CD14-positive monocyte (primary cell): ENCODE results near the gene SAMD14. TPM values are rescaled to one million over a fixed set of nuclear protein-coding genes. Genes with fewer than 3 reads are reported as not detected.

Source experiments
- DNase-seq, 3 donors: peaks; one replicate each; pipeline ENCODE4 v3.0.0-alpha.2; 2011 to 2022
- H2AFZ ChIP-seq: 2 replicates; pipeline ENCODE4 v1.6.0; 2012; ENCODE audit warnings: mild to moderate bottlenecking, low read depth, low read length, inconsistent platforms; ENCODE audit not compliant: insufficient read depth, poor library complexity, severe bottlenecking
- H3K27ac ChIP-seq, 2 donors: 1 replicate in 1 of 2; 2 replicates in 1 of 2; pipeline ENCODE4 v1.5.1; 2012 to 2013; ENCODE audit warnings: low read length in 2 of 2, control low read depth in 1 of 2, inconsistent platforms in 1 of 2, low read depth in 1 of 2, mild to moderate bottlenecking in 1 of 2
- H3K27me3 ChIP-seq, 2 donors: one replicate each; pipeline versions ENCODE4 v1.6.0 to v1.6.1; 2011 to 2013; ENCODE audit warnings: low read length in 2 of 2; ENCODE audit not compliant: control insufficient read depth in 2 of 2, insufficient read depth in 2 of 2
- H3K36me3 ChIP-seq, 2 donors: replicated peaks in 1 of 2; 1 replicate in 1 of 2; 2 replicates in 1 of 2; pipeline versions ENCODE4 v1.5.1 to v1.6.1; 2012 to 2013; ENCODE audit warnings: low read length in 2 of 2, control low read depth in 1 of 2, inconsistent platforms in 1 of 2, mild to moderate bottlenecking in 1 of 2; ENCODE audit not compliant: insufficient read depth in 2 of 2, control insufficient read depth in 1 of 2
- H3K4me1 ChIP-seq, 2 donors: 1 replicate in 1 of 2; 2 replicates in 1 of 2; pipeline versions ENCODE4 v1.5.1 to v1.6.1; 2012 to 2013; ENCODE audit warnings: low read length in 2 of 2, control low read depth in 1 of 2, inconsistent platforms in 1 of 2, mild to moderate bottlenecking in 1 of 2, moderate library complexity in 1 of 2; ENCODE audit not compliant: insufficient read depth in 2 of 2, control insufficient read depth in 1 of 2
- H3K4me2 ChIP-seq: replicated peaks from 2 replicates; pipeline ENCODE3; 2012; ENCODE audit warnings: low read length, moderate library complexity, mild to moderate bottlenecking; ENCODE audit not compliant: poor library complexity, severe bottlenecking; ENCODE audit errors: extremely low read depth
- H3K4me3 ChIP-seq, 3 experiments: fragments of 200-600 bp in 1 of 3; sonication (generic) in 1 of 3; replicated peaks in 1 of 3; 1 replicate in 2 of 3; 2 replicates in 1 of 3; pipeline ENCODE4 v1.5.1; 2011 to 2013; ENCODE audit warnings: low read length in 3 of 3, mild to moderate bottlenecking in 3 of 3, control low read depth in 2 of 3, low read depth in 2 of 3, inconsistent platforms in 1 of 3, moderate library complexity in 1 of 3
- H3K79me2 ChIP-seq: 2 replicates; pipeline ENCODE4 v1.6.0; 2012; ENCODE audit warnings: mild to moderate bottlenecking, control low read depth, inconsistent platforms, low read length, moderate library complexity; ENCODE audit not compliant: insufficient read depth
- H3K9ac ChIP-seq: 2 replicates; pipeline ENCODE4 v1.6.0; 2017; ENCODE audit warnings: low read length, mild to moderate bottlenecking; ENCODE audit not compliant: insufficient read depth, poor library complexity, severe bottlenecking
- H3K9me3 ChIP-seq, 2 donors: replicated peaks in 1 of 2; 1 replicate in 1 of 2; 2 replicates in 1 of 2; pipeline versions ENCODE4 v1.5.1 to v1.6.1; 2012 to 2013; ENCODE audit warnings: low read length in 2 of 2, control low read depth in 1 of 2; ENCODE audit not compliant: control insufficient read depth in 1 of 2, insufficient read depth in 1 of 2
- H4K20me1 ChIP-seq: 2 replicates; pipeline ENCODE4 v1.6.0; 2012; ENCODE audit warnings: mild to moderate bottlenecking, low read length, control low read depth, moderate library complexity; ENCODE audit not compliant: insufficient read depth
- H3K27ac Mint-ChIP-seq, 7 donors: one replicate each; pipeline ENCODE4 v1.8.0; 2020; ENCODE audit warnings: mild to moderate bottlenecking in 7 of 7, mixed read lengths in 7 of 7, moderate library complexity in 6 of 7, inconsistent platforms in 2 of 7
- H3K27me3 Mint-ChIP-seq, 3 donors: one replicate each; pipeline ENCODE4 v1.8.0; 2021 to 2022; ENCODE audit warnings: low read depth in 3 of 3, mild to moderate bottlenecking in 3 of 3, mixed read lengths in 3 of 3, moderate library complexity in 3 of 3, inconsistent platforms in 1 of 3
- H3K36me3 Mint-ChIP-seq, 2 donors: one replicate each; pipeline ENCODE4 v1.8.0; 2020; ENCODE audit warnings: mixed read lengths in 2 of 2, inconsistent platforms in 1 of 2, mild to moderate bottlenecking in 1 of 2
- H3K4me1 Mint-ChIP-seq: one replicate; pipeline ENCODE4 v1.8.0; 2020; ENCODE audit warnings: mild to moderate bottlenecking, mixed read lengths
- H3K4me3 Mint-ChIP-seq, 2 donors: one replicate each; pipeline ENCODE4 v1.8.0; 2020; ENCODE audit warnings: mild to moderate bottlenecking in 2 of 2, mixed read lengths in 2 of 2, moderate library complexity in 1 of 2
- H3K9me3 Mint-ChIP-seq, 7 donors: one replicate each; pipeline ENCODE4 v1.8.0; 2020 to 2022; ENCODE audit warnings: mixed read lengths in 7 of 7, mild to moderate bottlenecking in 6 of 7, moderate library complexity in 6 of 7, inconsistent platforms in 2 of 7
- WGBS: methylation state at CpG from one replicate; pipeline ENCODE4 v1.1.5; 2013; ENCODE audit warnings: missing lambda C conversion rate; ENCODE audit not compliant: insufficient coverage; 5-methylcytosine and 5-hydroxymethylcytosine counted together
- intact Hi-C, 2 donors: fragments of 100-400 bp; cut with micrococcal nuclease; formaldehyde crosslinking; loops; one replicate each; pipeline versions ENCODE4 v1.15.0 to v1.15.1; 2023
- polyA plus RNA-seq, 3 donors: library from polyadenylated mRNA; depleted of rRNA in 1 of 3; unstranded in 2 of 3; stranded (reverse) in 1 of 3; fragments of 300-500 nt in 2 of 3; fragments of >200 nt in 1 of 3; fragmentation: Illumina TruSeq in 2 of 3; gene quantifications; 1 replicate in 2 of 3; 2 replicates in 1 of 3; pipeline ENCODE4 v1.2.3, GENCODE V29; 2012 to 2021
- TF ChIP-seq, protein P1 (sequence below): fragments of 200-600 bp; IDR thresholded peaks from one replicate; pipeline ENCODE4 v1.8.0; 2022; ENCODE audit warnings: antibody characterized with exemption, mild to moderate bottlenecking

The SAMD14 gene
- polyA plus RNA-seq, 3 donors: 0.09 TPM; not detected in 2

DNA sequence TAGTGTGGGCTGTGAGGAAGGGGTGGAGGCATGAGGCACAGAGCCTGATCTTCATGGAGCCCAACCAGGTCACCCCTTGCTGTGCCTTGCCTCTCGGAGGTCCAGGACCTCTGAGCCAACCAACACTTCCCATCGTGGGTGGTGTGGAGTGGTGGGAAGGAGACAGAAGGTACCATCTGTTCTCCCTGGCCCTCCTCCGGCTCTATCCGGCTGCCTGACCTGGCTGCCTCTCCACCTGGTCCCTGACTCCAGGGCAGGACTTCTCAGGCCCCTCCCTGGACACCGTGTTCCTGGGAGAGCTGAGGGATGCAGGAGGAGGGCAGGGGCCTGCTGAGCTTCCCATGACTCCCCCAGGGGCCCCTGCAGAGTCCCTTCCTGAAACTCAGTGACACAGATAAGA lies 31.0 kb downstream of the SAMD14 start:
- Histone ChIP-seq H3K9ac (no peak overlapping the region), H2AFZ (no peak overlapping the region), H3K79me2 (peaks cover 7% of the 10 kb centered on the region), H3K27ac (no peak overlapping the region), H3K4me2 (no peak overlapping the region), H3K4me1 (peaks cover 16 to 22% of the 10 kb centered on the region in 2 donors), H4K20me1 (no peaks in the 10 kb centered on the region), H3K9me3 (no peaks in the 10 kb centered on the region), H3K27me3 (no peaks in the 10 kb centered on the region), H3K4me3 (no peak overlapping the region), H3K36me3 (peaks cover 15 to 18% of the 10 kb centered on the region in 2 donors)
- H3K27ac Mint-ChIP-seq: no peak overlapping the region
- intact Hi-C loops: no loop called here
- H3K4me3 Mint-ChIP-seq: no peak overlapping the region
- DNase-seq: no peak
- TF ChIP-seq, protein P1, sequence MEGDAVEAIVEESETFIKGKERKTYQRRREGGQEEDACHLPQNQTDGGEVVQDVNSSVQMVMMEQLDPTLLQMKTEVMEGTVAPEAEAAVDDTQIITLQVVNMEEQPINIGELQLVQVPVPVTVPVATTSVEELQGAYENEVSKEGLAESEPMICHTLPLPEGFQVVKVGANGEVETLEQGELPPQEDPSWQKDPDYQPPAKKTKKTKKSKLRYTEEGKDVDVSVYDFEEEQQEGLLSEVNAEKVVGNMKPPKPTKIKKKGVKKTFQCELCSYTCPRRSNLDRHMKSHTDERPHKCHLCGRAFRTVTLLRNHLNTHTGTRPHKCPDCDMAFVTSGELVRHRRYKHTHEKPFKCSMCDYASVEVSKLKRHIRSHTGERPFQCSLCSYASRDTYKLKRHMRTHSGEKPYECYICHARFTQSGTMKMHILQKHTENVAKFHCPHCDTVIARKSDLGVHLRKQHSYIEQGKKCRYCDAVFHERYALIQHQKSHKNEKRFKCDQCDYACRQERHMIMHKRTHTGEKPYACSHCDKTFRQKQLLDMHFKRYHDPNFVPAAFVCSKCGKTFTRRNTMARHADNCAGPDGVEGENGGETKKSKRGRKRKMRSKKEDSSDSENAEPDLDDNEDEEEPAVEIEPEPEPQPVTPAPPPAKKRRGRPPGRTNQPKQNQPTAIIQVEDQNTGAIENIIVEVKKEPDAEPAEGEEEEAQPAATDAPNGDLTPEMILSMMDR: no peak
- H3K36me3 Mint-ChIP-seq: peaks cover 27 to 47% of the 10 kb centered on the region in 2 donors
- WGBS: 86% methylated on average over 1 of the region's 5 CpGs
- H3K27me3 Mint-ChIP-seq: peaks cover 1 to 3% (median 1%) of the 10 kb centered on the region in 3 donors
- H3K4me1 Mint-ChIP-seq: peaks cover 24% of the 10 kb centered on the region
- no peaks in the 10 kb centered on the region for H3K9me3 Mint-ChIP-seq

GRCh38 chr17:50098583-50098982 lies 31.4 kb downstream of the SAMD14 start:
- H3K27ac ChIP-seq: no peak overlapping the region
- Mint-ChIP-seq H3K4me1 (peaks cover 24% of the 10 kb centered on the region), H3K9me3 (no peaks in the 10 kb centered on the region), H3K27ac (no peak overlapping the region), H3K36me3 (peaks cover 27 to 46% of the 10 kb centered on the region in 2 donors), H3K27me3 (peaks cover 1 to 3% (median 1%) of the 10 kb centered on the region in 3 donors), H3K4me3 (no peak overlapping the region)
- 95% methylated on average over 2 of the region's 4 CpGs for WGBS
- no peaks in the 10 kb centered on the region for H3K9me3 ChIP-seq
- no peak overlapping the region for H3K4me3 ChIP-seq
- no peaks in the 10 kb centered on the region for H3K27me3 ChIP-seq
- TF ChIP-seq, protein P1: no peak
- H3K4me2 ChIP-seq: no peak overlapping the region
- H3K79me2 ChIP-seq: peaks cover 7% of the 10 kb centered on the region
- peaks cover 16 to 23% of the 10 kb centered on the region in 2 donors for H3K4me1 ChIP-seq
- H3K9ac ChIP-seq: no peak overlapping the region
- intact Hi-C loops: no loop called here
- no peak for DNase-seq
- no peaks in the 10 kb centered on the region for H4K20me1 ChIP-seq
- peaks cover 15 to 18% of the 10 kb centered on the region in 2 donors for H3K36me3 ChIP-seq
- no peak overlapping the region for H2AFZ ChIP-seq
